Colonic mucosa (tissue), 4 donors: ENCODE measurements around the gene FBRSL1. TPM values are rescaled to one million over a fixed set of nuclear protein-coding genes. Genes with fewer than 3 reads are reported as not detected.
A peak's percentile ranks its signal among the peaks of the same experiment; 100 is the strongest.

Experiments used
- DNase-seq: peaks from one replicate; pipeline ENCODE4 v3.0.0-alpha.2; 2020
- H3K27ac ChIP-seq: fragments of 200-600 bp; one replicate; pipeline ENCODE4 v1.8.0; 2021
- H3K27me3 ChIP-seq: fragments of 200-600 bp; one replicate; pipeline ENCODE4 v1.8.0; 2021
- H3K36me3 ChIP-seq: fragments of 200-600 bp; one replicate; pipeline ENCODE4 v1.8.0; 2021
- H3K4me1 ChIP-seq: fragments of 200-600 bp; one replicate; pipeline ENCODE4 v1.8.0; 2021; ENCODE audit warnings: mild to moderate bottlenecking
- H3K4me3 ChIP-seq: fragments of 200-600 bp; one replicate; pipeline ENCODE4 v1.8.0; 2021
- H3K9ac ChIP-seq, 2 donors: one replicate each; pipeline ENCODE4 v1.7.0; 2013; ENCODE audit warnings: control low read depth in 2 of 2, low read depth in 2 of 2, low read length in 2 of 2
- H3K9me3 ChIP-seq: fragments of 200-600 bp; one replicate; pipeline ENCODE4 v1.8.0; 2021
- intact Hi-C: fragments of 100-400 bp; cut with DNase I; formaldehyde crosslinking; loops from one replicate; pipeline ENCODE4 v1.14.1; 2022
- total RNA-seq, 2 donors: library from RNA; stranded (reverse); fragmentation: NEBNext Ultra II Directional in 1 of 2; extraction: Animal tissue kit (Norgen Biotek cat#: 25700) in 1 of 2; gene quantifications; one replicate each; pipeline ENCODE4 v1.2.1, GENCODE V29; 2021
- TF ChIP-seq, protein P1 (sequence below): fragments of 200-600 bp; IDR thresholded peaks from one replicate; pipeline ENCODE4 v1.8.0; 2022; ENCODE audit warnings: antibody characterized with exemption, mild to moderate bottlenecking
- donor health status: healthy.
- donor health status: DM: no; HTN: no; CAD: no.
- donor health status: DM: no; HTN: no; CAD: no.

The FBRSL1 gene
- total RNA-seq, 2 donors from 2014 or later = 51.9 to 101 TPM

DNA sequence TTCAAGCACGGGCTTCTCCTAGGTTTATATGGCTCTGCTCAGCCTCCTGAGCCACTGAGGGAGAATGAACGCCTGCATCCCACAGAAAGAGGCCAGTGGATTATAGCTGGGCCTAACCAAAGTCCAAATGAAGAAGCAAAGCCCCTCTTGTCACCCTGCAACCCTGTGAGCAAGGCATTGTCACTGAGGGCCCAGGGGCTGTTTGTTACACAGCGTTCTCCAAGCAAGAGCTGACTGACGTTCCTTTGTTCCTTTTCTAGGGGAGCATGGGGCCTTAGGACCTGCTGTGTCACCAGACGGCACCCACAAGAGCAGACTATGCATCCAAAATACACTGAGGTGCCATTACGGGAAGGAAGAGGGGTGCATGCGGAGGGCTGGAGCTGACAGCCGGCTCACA, 4.3 kb upstream of the FBRSL1 start:
- Histone ChIP-seq H3K9ac (no peak overlapping the region), H3K36me3 (no peaks in the 10 kb centered on the region), H3K27me3 (no peaks in the 10 kb centered on the region), H3K9me3 (no peaks in the 10 kb centered on the region), H3K27ac (no peak overlapping the region), H3K4me3 (no peak overlapping the region), H3K4me1 (no peaks in the 10 kb centered on the region)
- TF ChIP-seq, protein P1, sequence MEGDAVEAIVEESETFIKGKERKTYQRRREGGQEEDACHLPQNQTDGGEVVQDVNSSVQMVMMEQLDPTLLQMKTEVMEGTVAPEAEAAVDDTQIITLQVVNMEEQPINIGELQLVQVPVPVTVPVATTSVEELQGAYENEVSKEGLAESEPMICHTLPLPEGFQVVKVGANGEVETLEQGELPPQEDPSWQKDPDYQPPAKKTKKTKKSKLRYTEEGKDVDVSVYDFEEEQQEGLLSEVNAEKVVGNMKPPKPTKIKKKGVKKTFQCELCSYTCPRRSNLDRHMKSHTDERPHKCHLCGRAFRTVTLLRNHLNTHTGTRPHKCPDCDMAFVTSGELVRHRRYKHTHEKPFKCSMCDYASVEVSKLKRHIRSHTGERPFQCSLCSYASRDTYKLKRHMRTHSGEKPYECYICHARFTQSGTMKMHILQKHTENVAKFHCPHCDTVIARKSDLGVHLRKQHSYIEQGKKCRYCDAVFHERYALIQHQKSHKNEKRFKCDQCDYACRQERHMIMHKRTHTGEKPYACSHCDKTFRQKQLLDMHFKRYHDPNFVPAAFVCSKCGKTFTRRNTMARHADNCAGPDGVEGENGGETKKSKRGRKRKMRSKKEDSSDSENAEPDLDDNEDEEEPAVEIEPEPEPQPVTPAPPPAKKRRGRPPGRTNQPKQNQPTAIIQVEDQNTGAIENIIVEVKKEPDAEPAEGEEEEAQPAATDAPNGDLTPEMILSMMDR = no peak
- intact Hi-C loops = no loop called here
- DNase-seq = no peak

DNA sequence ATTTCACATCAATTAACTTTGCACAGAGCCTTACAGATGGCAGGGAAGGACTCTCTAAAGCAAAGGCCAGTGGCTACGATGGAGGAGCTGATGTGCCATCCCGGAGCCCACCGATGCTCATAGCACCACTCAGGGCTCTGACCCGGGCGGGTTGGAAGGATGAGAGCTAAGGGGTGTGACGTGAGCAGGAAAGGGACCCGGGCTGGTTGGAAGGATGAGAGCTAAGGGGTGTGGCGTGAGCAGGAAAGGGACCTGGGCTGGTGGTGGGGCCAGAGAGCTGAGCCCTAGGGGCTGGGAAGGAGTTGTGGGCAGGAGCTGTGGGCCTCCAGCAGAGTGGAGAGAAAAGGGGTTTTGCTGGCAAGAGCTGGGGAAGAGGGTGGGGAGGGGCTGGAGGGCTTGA, 3.8 kb upstream of the FBRSL1 start:
- H3K27ac ChIP-seq = no peak overlapping the region
- no peaks in the 10 kb centered on the region for H3K9me3 ChIP-seq
- H3K36me3 ChIP-seq = no peaks in the 10 kb centered on the region
- DNase-seq = no peak
- intact Hi-C loops = no loop called here
- no peaks in the 10 kb centered on the region for H3K27me3 ChIP-seq
- no peaks in the 10 kb centered on the region for H3K4me1 ChIP-seq
- TF ChIP-seq, protein P1 = no peak
- H3K4me3 ChIP-seq = no peak overlapping the region
- H3K9ac ChIP-seq = no peak overlapping the region

DNA sequence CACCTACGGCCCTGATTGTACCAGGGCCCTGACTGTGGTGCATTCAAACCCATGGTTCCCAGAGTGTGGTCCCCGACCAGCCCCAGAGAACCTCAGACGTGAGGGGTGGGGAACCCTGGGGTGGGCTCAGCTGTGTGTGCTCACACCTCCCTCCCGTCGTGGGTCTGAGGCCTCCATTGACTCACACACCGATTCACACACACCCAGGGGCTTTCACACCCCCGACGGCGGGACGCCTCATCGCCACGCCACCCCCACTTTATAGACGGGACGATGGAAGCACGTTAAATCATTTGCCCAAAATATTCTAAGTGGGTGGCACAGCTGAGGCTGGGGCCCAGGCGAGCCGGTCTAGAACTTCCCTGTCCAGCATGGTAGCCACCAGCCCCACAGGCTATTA, 3.4 kb upstream of the FBRSL1 start:
- TF ChIP-seq, protein P1 = no peak

DNA sequence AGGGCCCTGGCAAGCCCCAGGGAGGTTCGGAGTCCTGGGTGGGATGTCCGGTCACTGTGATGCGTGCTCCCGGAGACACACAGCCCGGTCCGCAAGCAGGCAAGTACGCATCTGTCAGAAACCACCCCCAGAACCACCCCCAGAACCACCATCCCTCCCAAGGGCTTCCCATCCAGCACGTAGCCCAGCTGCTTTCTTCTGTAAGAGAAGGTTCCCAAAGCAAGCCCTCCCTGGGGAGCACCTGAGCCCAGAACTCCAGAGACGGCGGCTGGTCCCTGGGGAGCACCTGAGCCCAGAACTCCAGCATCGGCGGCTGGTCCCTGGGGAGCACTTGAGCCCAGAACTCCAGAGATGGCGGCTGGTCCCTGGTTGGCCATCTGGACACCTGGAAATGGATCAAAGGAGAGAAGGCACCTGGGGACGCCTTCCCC, 2.6 kb upstream of the FBRSL1 start:
- peaks cover 10% of the 10 kb centered on the region for H3K4me1 ChIP-seq
- intact Hi-C loops = no loop called here
- DNase-seq = no peak
- no peaks in the 10 kb centered on the region for H3K9me3 ChIP-seq
- no peaks in the 10 kb centered on the region for H3K36me3 ChIP-seq
- H3K9ac ChIP-seq = no peak overlapping the region
- H3K4me3 ChIP-seq = no peak overlapping the region
- no peaks in the 10 kb centered on the region for H3K27me3 ChIP-seq
- no peak overlapping the region for H3K27ac ChIP-seq
- TF ChIP-seq, protein P1 = no peak

More for the DNA sequence above, 3.4 kb upstream of the FBRSL1 start:
- H3K4me1 ChIP-seq = peaks cover 3% of the 10 kb centered on the region
- no peak for DNase-seq
- no peaks in the 10 kb centered on the region for H3K9me3 ChIP-seq
- H3K27ac ChIP-seq = no peak overlapping the region
- no peak overlapping the region for H3K4me3 ChIP-seq
- no peak overlapping the region for H3K9ac ChIP-seq
- no peaks in the 10 kb centered on the region for H3K27me3 ChIP-seq
- H3K36me3 ChIP-seq = no peaks in the 10 kb centered on the region
- intact Hi-C loops = no loop called here

DNA sequence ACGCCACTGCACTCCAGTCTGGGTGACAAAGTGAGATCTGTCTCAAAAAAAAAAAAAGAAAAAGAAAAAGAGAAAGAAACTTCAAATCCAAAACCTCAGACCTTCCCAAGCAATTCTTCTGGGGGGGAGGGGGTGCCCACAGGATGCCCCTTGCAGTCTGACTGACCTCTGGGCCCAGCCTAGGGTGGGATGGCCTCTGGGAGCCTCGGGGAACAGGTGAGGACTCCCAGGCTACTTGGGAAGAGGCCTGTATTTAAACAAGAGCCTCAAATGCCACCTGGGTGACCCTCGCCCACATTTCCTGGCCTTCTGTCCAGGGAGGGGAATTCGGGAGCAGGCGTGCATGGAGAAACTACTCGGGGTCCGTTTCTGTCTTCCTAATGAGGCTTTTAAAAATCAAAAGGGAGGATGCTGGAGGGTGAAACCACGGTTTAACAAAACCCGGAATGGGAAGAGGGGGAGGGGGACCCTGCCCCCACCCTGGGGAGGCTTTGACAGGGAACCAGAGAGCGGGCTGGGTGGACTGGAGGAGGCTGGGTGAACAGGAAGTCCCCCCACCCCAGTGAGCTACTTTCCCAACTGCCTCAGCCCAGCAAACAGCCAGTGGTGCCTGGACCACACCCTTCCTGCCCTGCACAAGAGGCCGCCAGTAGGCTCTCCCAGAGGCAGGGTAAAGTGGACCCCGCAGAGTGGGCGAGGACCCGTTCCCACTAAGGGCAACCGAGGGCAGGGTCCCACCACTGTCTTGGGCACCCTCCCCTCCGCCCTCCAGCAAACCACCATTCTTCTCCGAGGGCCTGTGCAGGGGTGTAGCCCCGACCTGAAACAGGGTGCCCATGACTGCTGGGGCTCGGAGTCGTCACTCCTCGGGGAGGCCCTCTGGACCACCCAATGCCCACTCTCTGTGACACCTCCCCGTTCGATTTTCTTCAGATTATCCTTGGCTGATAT, 1.5 kb upstream of the FBRSL1 start:
- Histone ChIP-seq H3K9ac (peak overlapping the region; percentile 66 to 75), H3K9me3 (no peaks in the 10 kb centered on the region), H3K4me1 (peaks cover 20% of the 10 kb centered on the region), H3K27ac (peak overlapping the region; percentile 63), H3K36me3 (no peaks in the 10 kb centered on the region), H3K4me3 (peak overlapping the region; percentile 66), H3K27me3 (no peaks in the 10 kb centered on the region)
- TF ChIP-seq, protein P1 = no peak
- intact Hi-C loops = no loop called here
- peak; percentile 66 for DNase-seq
